ENCODE data around the gene GPR107.
"Not testable (repeated sequence)": the region's sequence is repeated elsewhere in the genome, so short reads cannot be mapped to it uniquely, and the experiment has no call there.

GPR107 gene

GRCh38 chr9:130053504-130054324, at the start of gene GPR107:
TSS of gene GPR107 (plus strand) at chr9:130053906. CDS start at chr9:130053933, 27 bp downstream.
- peak; percentile 67 for DNase-seq

- DNase-seq = no peak
These were observed 49.7 kb upstream of the GPR107 start for GRCh38 chr9:130003943-130004552.

GRCh38 chr9:130006952-130007351, 46.8 kb upstream of the GPR107 start:
- DNase-seq = not testable (repeated sequence)

- DNase-seq = no peak
These were observed 45.2 kb upstream of the GPR107 start for GRCh38 chr9:130008538-130008937.

- DNase-seq = not testable (repeated sequence)
These were observed 44.2 kb upstream of the GPR107 start for GRCh38 chr9:130009546-130009945.

- no peak for DNase-seq
These were observed 43.3 kb upstream of the GPR107 start for GRCh38 chr9:130010151-130010988.

GRCh38 chr9:130013326-130013725, 40.4 kb upstream of the GPR107 start:
- DNase-seq = no peak

GRCh38 chr9:130015353-130016019, 38.2 kb upstream of the GPR107 start:
- DNase-seq = no peak

GRCh38 chr9:130017076-130017475, 36.6 kb upstream of the GPR107 start:
- no peak for DNase-seq

- DNase-seq = not testable (repeated sequence)
These were observed 36.2 kb upstream of the GPR107 start for GRCh38 chr9:130017510-130017909.

GRCh38 chr9:130018265-130018664, 35.4 kb upstream of the GPR107 start:
- no peak for DNase-seq

- DNase-seq = no peak
These were observed 33.1 kb upstream of the GPR107 start for GRCh38 chr9:130020618-130021017.

- DNase-seq = no peak
These were observed 32.6 kb upstream of the GPR107 start for GRCh38 chr9:130021123-130021522.

GRCh38 chr9:130021842-130022241, 31.9 kb upstream of the GPR107 start:
- not testable (repeated sequence) for DNase-seq

- no peak for DNase-seq
These were observed 31.1 kb upstream of the GPR107 start for GRCh38 chr9:130022566-130023143.

- DNase-seq = no peak
These were observed 30.4 kb upstream of the GPR107 start for GRCh38 chr9:130023144-130023787.

- no peak for DNase-seq
These were observed 29.6 kb upstream of the GPR107 start for GRCh38 chr9:130023994-130024596.

GRCh38 chr9:130024597-130024994, 29.1 kb upstream of the GPR107 start:
- DNase-seq = no peak

- DNase-seq = no peak
These were observed 26.9 kb upstream of the GPR107 start for GRCh38 chr9:130026583-130027340.

- no peak for DNase-seq
These were observed 26.0 kb upstream of the GPR107 start for GRCh38 chr9:130027533-130028365.

All from activated gamma-delta T cell treated with Interleukin-2 at 50 U/mL for 16 hours (primary cell).